ENCODE measurements around the gene LRCH4.

DNA sequence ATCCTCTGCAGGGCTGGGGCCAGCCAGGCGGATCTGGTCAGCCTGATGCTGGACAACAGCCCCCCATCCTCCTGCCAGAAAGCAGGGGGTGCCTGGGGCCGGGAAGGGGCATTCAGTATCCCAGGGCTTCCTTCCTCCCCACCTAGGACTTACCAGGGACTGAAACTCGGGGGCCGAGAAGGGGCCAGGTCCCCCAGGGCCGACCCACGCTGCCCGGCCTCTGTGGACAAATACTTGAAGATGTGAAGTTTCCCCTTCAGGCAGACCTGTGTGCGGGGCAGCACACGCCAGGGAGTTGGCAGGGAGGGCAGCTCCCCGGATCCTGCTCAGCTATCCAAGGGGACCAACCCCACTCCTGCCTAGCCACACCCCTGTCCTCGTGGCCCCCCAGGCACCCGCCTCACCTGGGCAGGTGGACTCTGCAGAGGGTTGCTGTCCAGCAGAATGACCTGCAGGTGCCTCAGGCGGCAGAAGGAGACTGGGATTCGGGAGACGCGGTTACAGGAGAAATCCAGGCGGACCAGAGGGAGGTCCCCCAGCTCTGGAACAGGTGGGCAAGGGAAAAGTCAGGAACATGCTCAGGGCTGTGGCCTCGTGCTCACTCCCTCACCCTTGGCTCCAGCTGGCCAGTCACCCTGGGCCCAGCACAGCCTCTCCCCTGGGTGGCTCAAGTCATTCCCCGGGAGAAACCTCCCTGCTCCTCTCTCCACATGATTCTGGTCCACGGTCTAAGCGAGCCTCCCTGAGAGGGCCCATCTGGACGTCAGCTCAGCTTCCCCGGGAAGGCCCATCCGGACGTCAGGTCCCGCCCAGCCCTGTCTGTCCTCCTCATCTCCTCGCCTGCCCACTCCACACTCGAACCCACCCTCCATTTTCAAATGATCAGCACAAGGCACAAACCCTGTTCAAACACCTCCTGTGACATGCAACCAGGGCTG lies 7.4 kb downstream of the LRCH4 start:
- TF ChIP-seq FOSL2 (IDR thresholded peaks at IDR 0.05) (no peak), FOSL2 (CRISPR knock-in tag; IDR thresholded peaks at IDR 0.05) (no peak), RNF2 (IDR thresholded peaks at IDR 0.05; ENCODE audit: borderline replicate concordance, low read depth) (no peak), MAZ (IDR thresholded peaks at IDR 0.05; ENCODE audit: borderline replicate concordance, low read depth, low read length) (no peak), MYC (IDR thresholded peaks at IDR 0.05; ENCODE audit: borderline replicate concordance, low read length) (no peak), RAD21 (conservative IDR thresholded peaks at IDR 0.05 in 1 of 2, IDR thresholded peaks at IDR 0.05 in 1 of 2) (no peak), ZC3H11A (IDR thresholded peaks at IDR 0.05) (no peak)
- TF ChIP-seq, protein P1, sequence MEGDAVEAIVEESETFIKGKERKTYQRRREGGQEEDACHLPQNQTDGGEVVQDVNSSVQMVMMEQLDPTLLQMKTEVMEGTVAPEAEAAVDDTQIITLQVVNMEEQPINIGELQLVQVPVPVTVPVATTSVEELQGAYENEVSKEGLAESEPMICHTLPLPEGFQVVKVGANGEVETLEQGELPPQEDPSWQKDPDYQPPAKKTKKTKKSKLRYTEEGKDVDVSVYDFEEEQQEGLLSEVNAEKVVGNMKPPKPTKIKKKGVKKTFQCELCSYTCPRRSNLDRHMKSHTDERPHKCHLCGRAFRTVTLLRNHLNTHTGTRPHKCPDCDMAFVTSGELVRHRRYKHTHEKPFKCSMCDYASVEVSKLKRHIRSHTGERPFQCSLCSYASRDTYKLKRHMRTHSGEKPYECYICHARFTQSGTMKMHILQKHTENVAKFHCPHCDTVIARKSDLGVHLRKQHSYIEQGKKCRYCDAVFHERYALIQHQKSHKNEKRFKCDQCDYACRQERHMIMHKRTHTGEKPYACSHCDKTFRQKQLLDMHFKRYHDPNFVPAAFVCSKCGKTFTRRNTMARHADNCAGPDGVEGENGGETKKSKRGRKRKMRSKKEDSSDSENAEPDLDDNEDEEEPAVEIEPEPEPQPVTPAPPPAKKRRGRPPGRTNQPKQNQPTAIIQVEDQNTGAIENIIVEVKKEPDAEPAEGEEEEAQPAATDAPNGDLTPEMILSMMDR (IDR thresholded peaks at IDR 0.05): no peak
- TF ChIP-seq, protein P2, sequence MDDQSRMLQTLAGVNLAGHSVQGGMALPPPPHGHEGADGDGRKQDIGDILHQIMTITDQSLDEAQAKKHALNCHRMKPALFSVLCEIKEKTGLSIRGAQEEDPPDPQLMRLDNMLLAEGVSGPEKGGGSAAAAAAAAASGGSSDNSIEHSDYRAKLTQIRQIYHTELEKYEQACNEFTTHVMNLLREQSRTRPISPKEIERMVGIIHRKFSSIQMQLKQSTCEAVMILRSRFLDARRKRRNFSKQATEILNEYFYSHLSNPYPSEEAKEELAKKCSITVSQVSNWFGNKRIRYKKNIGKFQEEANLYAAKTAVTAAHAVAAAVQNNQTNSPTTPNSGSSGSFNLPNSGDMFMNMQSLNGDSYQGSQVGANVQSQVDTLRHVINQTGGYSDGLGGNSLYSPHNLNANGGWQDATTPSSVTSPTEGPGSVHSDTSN (IDR thresholded peaks at IDR 0.05): no peak

Measured in A549 (cell line).